Colonic mucosa (tissue), 4 donors: ENCODE results near the gene HPF1. TPM values are rescaled to one million over a fixed set of nuclear protein-coding genes. Genes with fewer than 3 reads are reported as not detected.

ENCODE experiments used
- DNase-seq: peaks from one replicate; pipeline ENCODE4 v3.0.0-alpha.2; 2020
- H3K27ac ChIP-seq: fragments of 200-600 bp; one replicate; pipeline ENCODE4 v1.8.0; 2021
- H3K27me3 ChIP-seq: fragments of 200-600 bp; one replicate; pipeline ENCODE4 v1.8.0; 2021
- H3K36me3 ChIP-seq: fragments of 200-600 bp; one replicate; pipeline ENCODE4 v1.8.0; 2021
- H3K4me1 ChIP-seq: fragments of 200-600 bp; one replicate; pipeline ENCODE4 v1.8.0; 2021; ENCODE audit warnings: mild to moderate bottlenecking
- H3K4me3 ChIP-seq: fragments of 200-600 bp; one replicate; pipeline ENCODE4 v1.8.0; 2021
- H3K9ac ChIP-seq, 2 donors: one replicate each; pipeline ENCODE4 v1.7.0; 2013; ENCODE audit warnings: control low read depth in 2 of 2, low read depth in 2 of 2, low read length in 2 of 2
- H3K9me3 ChIP-seq: fragments of 200-600 bp; one replicate; pipeline ENCODE4 v1.8.0; 2021
- CTCF ChIP-seq: fragments of 200-600 bp; IDR thresholded peaks from one replicate; pipeline ENCODE4 v1.8.0; 2022; ENCODE audit warnings: antibody characterized with exemption, mild to moderate bottlenecking
- intact Hi-C: fragments of 100-400 bp; cut with DNase I; formaldehyde crosslinking; loops from one replicate; pipeline ENCODE4 v1.14.1; 2022
- total RNA-seq, 2 donors: library from RNA; stranded (reverse); fragmentation: NEBNext Ultra II Directional in 1 of 2; extraction: Animal tissue kit (Norgen Biotek cat#: 25700) in 1 of 2; gene quantifications; one replicate each; pipeline ENCODE4 v1.2.1, GENCODE V29; 2021
- donor health status: healthy.
- donor health status: DM: no; HTN: no; CAD: no.
- donor health status: DM: no; HTN: no; CAD: no.

HPF1 gene
- total RNA-seq, 2 donors from 2014 or later, result 11.7 to 23.6 TPM

- no peak for DNase-seq
- Histone ChIP-seq H3K27me3 (no peaks in the 10 kb centered on the region), H3K36me3 (peaks cover 6% of the 10 kb centered on the region), H3K9me3 (no peaks in the 10 kb centered on the region), H3K4me1 (no peaks in the 10 kb centered on the region), H3K4me3 (no peak overlapping the region), H3K9ac (no peak overlapping the region), H3K27ac (no peak overlapping the region)
- intact Hi-C loops, result no loop called here
- TF ChIP-seq CTCF, result no peak
Measured at GRCh38 chr4:169689681-169690080, 68.1 kb downstream of the HPF1 start.

- Histone ChIP-seq H3K9ac (no peak overlapping the region), H3K36me3 (no peaks in the 10 kb centered on the region), H3K27ac (no peak overlapping the region), H3K27me3 (no peaks in the 10 kb centered on the region), H3K4me3 (no peak overlapping the region), H3K4me1 (no peaks in the 10 kb centered on the region), H3K9me3 (no peaks in the 10 kb centered on the region)
- TF ChIP-seq CTCF, result no peak
- DNase-seq, result no peak
- intact Hi-C loops, result no loop called here
Measured at GRCh38 chr4:169682372-169683047, 75.2 kb downstream of the HPF1 start.

Other genes starting within 250 kb of the HPF1 start
- gene NEK1, start 145.4 kb downstream of the HPF1 start, total RNA-seq, result 1 to 10 TPM; 6.9 to 7.4 TPM
- gene CLCN3, start 137.4 kb downstream of the HPF1 start, total RNA-seq, result 100 to 1,000 TPM; 137 to 148 TPM